NCI-H2107 treated with DMSO at 0.1 percent for 48 hours (cell line): Measurements from ENCODE around the gene RNF207.
"Not testable (repeated sequence)": the region's sequence is repeated elsewhere in the genome, so short reads cannot be mapped to it uniquely, and the experiment has no call there.

Experiments
- DNase-seq: peaks from one replicate; lab custom pipeline; 2025; ENCODE audit not compliant: unreplicated experiment; lab: John Stamatoyannopoulos, UW

RNF207 gene

DNA sequence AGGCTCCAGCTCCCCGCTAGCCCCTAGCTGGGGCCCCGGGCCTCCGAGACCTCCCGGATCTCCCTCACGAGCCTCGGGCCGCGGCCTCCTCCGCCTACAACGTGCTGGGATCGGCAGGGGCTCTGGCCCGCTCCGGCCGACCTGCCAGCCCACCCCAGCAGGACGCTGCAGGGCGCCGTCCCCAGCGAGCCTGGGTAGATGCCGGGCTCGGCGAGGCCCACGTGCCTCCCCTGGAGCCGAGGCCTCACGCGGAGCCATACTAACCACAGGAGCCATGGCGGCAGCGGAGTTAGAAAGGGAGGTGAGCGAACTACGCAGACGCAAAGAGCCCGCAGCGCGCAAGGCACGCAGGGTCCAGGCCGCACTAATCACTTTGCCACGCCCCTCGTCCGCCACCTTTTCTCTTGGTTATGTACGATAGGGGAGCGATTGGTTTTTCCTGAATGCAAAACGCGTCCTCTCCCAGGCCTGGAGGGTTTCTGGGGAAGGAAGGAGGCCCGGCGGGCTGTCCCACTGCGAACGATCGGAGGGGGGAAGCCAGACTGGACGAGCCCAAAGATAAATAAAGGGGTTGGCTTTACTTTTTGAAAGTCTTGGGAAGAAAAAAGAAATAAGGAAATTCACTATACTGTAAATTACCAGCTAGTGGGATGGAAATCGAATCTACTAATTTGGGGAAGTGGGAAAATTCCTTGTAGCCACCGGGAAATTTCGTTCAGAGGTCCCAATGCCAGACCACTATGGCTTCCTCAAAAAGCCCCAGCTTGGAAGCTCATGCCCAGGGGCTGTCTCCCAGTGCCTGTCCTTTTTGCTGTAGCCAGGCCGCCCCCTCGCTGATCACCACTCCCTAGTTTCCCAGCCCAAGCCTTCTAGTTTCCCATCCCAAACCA lies 6.4 kb upstream of the RNF207 start, which contains the start of gene RPL22:
Gene RPL22 (minus strand): TSS at position 298 of the 890 bp plus-strand sequence. CDS start 22 bp downstream, at position 276.
- peak; percentile 58 for DNase-seq

DNA sequence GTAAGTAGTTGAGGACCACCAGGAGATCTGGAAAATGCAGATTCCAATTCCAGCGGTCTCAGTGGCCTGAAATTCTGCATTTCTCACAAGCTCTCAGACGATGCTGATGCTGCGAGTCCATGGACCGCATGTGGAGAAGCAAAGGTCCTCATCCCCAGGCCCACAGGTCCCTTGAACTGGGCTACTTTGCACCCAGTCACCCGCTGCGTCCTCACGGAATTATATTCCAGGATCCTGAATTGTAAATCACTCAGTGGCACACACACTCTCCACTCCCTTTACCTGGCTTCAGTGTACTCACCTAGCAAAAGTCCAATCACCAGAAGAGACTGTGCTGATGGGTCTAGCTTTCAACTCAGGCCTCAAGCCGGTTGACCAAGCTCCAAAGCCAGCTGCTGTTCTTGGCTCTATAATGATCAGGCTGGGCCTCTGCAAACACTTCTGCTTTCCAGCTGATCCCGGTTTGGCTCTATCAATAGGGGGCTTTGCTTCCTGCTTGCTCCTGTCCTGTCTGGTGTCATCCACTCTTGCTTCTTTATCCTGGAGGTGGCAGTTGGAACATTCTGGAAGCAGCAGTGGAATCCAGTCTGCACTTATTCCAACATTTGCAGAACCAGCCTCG lies 5.6 kb upstream of the RNF207 start:
- DNase-seq, result no peak

DNA sequence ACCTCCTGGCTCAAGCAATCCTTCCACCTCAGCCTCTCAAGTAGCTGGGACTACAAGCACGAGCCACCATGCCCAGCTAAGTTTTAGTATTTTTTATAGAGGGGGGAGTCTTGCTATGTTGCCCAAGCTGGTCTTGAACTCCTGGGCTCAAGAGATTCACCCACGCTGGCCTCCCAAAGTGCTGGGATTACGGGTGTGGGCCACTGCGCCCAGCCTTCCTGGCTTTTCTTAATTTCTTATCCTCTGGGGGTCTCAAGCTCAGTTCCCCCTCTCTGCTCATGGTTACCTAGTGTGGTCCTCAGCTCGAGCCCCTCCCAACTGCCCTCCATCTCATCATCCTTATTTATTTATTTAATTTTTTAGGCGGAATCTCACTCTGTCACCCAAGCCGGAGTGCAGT lies 3.7 kb upstream of the RNF207 start:
- no peak for DNase-seq

DNA sequence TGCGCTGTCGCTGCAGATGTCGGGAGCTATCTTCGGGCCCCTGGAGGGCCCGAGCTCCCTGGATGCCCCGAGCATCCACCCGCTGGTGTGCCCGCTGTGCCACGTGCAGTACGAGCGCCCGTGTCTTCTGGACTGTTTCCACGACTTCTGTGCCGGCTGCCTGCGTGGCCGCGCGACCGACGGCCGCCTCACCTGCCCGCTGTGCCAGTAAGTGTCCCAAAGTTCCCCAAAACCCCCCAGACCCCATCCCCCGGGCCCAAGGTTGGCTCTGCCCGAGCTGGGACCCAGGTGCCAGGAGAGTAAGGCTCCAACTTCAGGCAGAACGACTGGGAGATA lies 569 bp downstream of the RNF207 start:
- DNase-seq, result no peak

DNA sequence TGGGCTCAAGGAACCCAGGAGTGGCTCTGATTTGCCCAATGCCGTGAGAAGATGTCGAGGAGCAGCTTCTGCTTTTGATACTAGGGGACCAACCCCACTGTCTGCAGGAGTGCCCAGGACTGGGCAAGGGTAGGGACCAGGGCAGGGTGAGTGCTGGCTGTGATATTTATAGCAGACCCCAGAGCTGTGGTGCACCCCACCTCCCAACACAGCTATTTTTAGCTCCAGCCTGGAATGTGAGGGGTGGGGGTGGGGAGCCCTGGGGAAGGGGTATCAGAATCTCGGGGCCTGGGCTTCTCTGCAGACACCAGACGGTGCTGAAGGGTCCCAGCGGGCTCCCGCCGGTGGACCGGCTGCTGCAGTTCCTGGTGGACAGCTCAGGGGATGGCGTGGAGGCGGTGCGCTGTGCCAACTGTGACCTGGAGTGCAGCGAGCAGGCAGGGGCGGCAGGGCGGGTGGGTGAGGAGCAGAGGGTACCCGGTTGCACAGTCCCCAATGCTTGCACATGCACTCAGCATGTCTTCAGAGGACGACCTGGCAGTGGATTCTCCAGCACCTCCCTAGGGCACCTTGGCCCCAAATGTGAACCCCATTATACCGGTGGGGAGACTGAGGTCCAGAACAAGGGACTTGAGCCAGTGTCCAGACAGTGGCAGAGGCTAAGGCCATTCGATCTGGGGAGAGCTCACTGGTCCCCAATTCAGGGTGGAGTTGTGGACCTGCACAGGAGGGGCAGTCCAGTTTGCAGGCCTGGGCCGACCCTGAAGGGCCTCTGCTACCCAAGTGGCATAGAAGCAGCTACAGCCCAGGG lies 1.4 kb downstream of the RNF207 start:
- DNase-seq, result no peak

DNA sequence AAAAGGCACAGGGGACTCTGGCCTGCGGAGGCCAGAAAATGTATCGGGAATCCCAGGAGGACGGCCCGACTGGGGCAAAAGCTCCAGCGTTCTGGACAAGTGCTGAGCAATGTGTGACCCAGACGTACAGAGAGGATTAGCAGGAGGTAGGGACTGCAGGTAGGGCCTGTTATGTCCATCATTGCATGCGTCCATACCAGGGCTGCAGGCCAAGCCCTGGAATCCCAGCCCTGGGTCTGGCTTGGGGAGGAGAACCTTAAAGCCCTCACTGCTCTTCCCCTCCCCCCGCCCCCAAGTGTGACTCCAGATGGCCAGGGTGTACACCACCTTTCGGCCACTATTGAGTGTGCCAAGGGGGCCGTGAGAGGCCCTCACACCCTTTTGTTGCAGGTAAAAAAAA lies 2.0 kb downstream of the RNF207 start:
- no peak for DNase-seq

DNA sequence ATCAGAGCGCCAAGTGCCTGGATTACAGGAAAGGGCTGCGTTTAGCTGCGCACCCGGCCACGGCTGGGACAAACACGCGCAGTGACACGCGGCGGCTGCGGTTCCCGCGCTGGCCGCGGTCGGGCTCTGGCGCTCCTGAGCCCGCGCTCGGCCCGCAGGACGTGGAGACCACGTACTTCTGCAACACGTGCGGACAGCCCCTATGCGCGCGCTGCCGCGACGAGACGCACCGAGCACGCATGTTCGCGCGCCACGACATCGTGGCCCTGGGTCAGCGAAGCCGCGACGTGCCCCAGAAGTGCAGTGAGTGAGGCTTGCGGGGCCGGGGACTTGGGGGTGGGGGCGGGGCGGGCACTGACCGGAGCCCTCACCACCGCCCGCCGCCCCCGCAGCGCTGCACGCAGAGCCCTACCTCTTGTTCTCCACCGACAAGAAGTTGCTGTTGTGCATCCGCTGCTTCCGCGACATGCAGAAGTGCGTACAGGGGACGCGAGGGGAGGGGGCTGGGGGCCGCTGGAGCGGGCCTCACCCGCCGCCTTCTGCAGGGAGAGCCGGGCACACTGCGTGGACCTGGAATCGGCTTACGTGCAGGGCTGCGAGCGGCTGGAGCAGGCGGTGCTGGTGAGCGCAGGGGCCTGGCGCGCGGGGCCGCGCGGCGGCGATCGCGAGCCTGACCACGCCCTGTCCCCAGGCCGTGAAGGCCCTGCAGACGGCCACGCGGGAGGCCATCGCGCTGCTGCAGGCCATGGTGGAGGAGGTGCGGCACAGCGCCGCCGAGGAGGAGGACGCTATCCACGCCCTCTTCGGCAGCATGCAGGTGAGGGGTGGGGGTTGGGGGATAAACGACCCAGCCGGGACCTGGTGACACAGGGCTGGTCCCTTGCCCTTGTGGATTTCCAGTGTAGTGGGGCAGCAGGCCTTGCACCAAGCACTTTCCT lies 3.1 kb downstream of the RNF207 start:
- no peak for DNase-seq

DNA sequence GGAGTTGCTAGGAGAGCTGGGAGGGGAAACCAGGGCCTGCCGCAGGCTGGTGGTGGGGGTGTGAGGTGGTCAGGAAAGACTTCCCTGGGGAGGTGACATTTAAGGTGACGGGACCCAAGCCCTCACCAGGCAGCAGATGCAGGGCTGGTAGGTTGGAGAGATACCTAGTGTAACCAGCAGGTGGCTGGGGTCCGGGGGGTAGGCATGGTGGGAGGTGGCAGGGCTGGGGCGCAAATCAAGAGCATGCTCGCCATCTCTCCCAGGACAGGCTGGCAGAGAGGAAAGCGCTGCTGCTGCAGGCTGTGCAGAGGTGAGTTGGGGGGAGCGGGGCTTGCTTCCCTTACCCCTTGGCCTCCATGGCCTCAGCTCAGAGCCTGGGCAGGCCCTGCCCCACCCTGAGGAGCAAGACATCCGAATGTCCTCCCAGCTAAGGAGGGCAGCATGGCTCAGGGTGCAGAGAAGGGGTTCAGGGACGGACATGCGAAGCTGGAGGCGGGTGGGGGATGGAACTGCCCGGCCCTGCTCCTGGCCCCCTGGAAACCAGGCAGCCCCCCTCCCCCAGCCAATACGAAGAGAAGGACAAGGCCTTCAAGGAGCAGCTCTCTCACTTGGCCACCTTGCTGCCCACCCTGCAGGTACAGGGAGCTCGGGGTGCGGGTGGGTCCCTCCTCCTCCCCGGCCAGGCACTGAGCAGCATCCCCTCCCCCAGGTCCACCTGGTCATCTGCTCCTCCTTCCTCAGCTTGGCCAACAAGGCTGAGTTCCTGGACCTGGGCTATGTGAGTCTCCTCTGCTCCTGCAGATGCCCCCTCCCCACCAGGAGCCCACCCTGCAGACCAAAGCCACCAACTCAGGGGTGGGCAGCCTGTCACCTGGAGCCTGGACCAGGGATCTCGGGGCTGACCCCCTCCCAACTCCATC lies 4.0 kb downstream of the RNF207 start:
- DNase-seq, result no peak

DNA sequence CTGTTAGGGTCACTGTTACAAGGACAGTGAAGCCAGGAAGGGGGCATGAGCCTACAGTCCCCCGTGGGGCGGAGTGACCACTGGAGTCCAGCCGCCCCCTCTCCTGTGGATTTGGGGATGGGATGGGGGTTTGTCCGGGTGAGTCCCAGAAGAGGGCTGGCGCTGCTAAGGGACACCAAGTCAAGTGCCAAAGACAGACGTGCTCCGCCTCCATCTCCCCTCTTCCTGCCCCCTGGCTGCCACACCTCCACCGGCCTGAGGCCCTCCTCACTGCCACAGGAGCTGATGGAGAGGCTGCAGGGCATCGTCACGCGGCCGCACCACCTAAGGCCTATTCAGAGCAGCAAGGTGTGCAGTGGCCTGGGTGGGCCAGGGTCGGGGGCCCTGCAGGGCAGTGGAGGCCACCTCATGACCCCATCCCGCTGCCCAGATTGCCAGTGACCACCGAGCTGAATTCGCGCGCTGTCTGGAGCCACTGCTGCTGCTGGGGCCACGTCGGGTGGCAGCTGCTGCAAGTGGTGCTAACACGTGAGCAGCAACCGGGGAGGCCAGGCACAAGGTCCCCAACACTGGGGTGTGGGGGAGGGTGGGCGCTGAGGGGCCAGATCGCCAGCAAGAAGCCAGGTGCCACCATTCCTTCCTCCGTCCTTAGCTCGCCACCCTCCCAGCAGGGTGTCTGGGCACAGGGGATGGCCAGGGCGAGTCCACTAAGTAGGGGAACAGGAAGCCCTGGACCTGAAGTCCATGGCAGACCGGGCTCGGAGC lies 4.9 kb downstream of the RNF207 start:
- DNase-seq, result no peak

DNA sequence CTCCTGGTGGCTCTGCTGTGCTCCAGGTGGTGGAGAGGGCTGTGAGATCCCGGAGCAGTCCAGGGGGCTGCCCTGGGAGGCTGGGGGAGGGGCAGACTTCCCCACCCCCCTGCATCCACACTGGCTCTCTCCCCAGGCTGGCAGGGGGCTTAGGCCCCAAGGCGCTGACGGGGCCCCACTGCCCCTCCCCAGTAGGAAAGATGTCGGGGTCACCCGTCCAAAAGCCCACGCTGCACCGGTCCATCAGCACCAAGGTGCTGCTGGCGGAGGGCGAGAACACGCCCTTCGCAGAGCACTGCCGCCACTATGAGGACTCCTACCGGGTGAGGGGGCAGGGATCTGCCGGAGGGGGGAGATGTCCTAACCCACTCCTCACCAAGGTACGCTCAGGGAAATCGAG lies 5.8 kb downstream of the RNF207 start:
- DNase-seq, result no peak

DNA sequence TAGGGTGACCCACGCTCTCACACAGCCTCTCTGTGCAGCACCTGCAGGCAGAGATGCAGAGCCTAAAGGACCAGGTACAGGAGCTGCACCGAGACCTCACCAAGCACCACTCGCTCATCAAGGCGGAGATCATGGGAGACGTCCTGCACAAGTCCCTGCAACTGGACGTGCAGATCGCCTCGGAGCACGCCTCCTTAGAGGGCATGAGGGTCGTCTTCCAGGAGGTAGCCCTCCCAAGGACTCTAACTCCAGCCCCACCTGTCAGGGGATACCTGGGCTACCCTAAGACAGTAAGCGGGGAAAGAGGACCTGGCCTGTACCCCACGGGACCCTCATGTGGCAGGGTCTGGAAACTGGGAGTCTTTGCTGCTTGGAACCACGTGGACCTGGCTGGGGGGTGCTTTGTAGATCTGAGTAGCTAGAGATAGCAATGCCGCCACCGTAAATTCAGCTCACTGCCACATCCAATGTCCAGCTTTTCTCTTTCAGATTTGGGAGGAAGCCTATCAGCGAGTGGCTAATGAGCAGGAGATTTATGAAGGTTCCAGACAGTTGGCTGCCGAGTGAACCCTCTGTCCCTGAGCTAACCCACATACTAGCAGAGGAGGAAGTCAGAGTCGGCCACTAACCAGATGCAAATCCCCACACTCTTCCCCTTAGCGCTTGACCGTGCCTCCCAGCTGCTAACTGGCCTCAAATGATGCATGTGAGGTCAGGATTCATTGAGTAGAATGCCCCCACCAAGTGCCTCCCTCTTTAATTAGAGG lies 6.5 kb downstream of the RNF207 start:
- no peak for DNase-seq

DNA sequence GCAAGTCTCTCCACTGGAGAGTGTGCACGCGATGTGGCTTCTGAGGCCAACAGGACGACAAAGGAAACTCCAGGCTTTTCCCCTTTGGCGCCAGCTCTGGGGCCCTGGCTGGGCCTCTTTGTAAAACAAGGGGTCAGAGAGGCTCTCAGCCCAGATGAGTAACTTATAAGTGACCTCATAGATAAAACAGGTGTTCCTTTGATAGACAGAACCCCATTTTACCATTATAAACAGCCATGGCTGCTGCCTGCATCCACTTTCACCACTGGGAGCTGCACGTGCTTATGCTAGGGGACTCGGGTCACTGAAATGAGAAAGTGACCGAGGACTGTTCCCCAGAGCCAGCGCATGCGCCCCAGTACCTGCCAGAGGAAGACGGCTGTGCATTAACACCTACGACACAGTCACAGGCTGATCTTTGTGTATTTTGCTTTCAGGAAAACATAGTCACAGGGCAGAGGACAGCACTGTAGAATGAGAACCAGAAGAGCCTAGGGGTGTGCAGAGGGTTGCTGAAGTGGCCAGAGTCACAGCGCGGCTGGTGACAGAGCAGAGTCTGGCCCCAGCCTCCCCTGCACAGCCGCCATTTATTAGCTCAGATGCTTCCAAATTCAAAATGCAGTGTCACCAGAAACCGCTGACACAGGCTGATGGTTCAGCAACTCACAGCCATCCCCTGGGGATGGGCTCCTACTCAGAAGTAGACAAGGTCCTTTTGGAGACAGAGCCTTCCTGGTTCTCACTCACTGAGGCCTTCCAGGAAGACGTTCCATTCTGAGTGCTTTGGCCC lies 12.7 kb downstream of the RNF207 start:
- no peak for DNase-seq

DNA sequence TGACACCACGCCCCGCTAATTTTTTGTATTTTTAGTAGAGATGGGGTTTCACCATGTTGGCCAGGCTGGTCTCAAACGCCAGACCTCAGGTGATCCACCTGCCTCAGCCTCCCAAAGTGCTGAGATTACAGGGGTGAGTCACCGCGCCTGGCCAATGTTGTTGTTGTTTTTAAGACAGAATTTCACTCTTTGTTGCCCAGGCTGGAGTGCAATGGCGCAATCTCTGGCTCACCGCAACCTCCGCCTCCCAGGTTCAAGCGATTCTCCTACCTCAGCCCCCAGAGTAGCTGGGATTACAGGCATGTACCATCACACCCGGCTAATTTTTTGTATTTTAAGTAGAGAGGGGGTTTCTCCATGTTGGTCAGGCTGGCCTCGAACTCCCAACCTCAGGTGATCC lies 13.7 kb downstream of the RNF207 start:
- not testable (repeated sequence) for DNase-seq

DNA sequence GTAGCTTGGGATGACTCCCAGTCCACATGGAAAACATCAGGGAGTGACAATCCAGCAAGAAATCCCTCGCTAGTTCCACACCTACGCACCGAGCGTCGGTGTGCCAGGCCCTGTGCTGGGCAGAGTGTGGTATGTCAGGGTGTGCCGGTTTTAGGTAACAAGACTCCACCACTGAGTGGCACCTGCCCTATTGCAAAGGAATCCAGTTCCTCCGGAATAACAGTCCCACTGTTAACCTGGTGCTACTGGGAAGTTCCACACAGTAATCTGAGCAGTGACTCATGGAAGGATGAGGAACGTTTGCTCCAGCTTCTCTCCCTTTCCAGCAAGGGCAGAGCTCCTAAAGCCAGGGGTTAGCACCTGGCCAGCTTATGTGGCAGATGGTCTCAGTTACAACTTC lies 14.3 kb downstream of the RNF207 start:
- no peak for DNase-seq

DNA sequence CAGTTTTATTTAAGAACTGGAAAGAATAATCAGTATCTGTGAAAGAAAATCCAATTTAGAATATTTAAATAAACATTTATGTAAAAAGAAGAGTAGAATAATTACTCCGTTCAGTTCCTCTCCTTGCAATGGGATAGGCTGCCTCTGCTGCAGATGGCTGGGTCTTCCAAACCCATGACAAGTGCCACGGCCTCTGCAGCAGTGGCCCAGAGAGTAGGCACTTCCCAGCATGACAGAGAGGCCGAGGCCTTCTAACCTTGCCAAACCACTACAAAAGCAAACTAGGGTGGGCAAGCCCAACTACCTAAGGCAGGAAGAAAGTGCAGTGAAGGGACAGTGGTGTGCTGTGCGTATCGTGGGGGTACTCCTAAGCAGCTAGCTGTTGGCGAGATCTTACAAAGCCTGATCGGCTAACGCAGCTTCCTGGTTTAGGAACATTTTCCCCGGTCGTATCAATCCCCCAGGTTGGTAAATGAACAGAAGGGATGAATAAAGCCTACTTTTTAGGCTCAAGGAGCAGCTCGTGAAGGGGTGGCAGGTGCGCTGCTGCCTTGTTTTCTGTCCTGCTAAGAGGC lies 15.4 kb downstream of the RNF207 start:
- DNase-seq, result peak; percentile 16

DNA sequence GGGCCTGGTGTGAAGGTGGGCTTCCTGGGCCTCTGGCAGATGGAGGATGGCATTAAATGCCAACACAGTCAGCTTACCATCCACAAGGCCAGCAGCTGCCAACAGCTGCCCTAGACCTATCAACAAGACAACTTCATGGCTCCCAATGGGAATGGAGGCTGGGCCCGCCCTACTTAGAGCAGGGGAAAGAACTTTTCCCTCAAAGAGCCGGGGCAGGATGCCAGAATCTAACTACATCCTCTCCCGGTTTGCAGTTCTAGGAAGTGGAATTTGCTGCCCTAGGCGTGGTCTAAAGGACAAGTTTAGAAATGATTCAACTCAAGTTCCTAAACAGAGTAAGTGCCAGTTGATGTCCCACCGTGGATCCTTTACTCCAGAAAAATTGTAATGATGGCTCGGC lies 16.7 kb downstream of the RNF207 start:
- DNase-seq, result no peak

DNA sequence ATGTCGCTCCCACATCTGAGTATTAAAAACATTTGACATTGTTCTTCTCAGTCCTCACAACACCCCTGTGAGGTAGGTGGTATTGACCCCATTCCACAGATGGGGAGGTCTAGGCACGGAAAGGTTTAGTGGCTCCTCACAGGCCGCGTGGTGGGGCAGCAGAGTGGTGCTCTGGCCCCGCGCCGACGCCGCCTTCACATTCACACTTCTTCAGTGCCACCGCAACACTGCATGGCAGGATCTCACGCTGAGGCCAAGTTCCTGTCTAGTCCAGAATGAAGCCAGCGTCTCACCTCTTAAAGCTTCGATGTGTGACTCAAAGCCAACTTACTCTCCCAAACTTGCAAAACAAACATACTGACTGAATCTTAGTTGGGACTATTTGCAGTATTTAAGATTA lies 17.7 kb downstream of the RNF207 start:
- DNase-seq, result no peak
